H1 (cell line): ENCODE data around the gene IQCH. TPM values are rescaled to one million over a fixed set of nuclear protein-coding genes. Genes with fewer than 3 reads are reported as not detected.

Source experiments
- CTCF ChIA-PET: fragments of 300-600 bp; sonication (Branson Sonifier 250); formaldehyde crosslinking; loops from one replicate; lab custom pipeline; 2021; ENCODE audit not compliant: partially characterized antibody; lab: Charles Lee
- POLR2A ChIA-PET: fragments of 300-600 bp; sonication (Branson Sonifier 250); formaldehyde crosslinking; loops from one replicate; lab custom pipeline; 2021; ENCODE audit warnings: inconsistent platforms; ENCODE audit not compliant: partially characterized antibody; lab: Charles Lee
- DNase-seq, 2 experiments: peaks; one replicate each; pipeline versions ENCODE4 v3.0.0 to v3.0.0-alpha.2; 2010 to 2022; ENCODE audit warnings: low spot score in 2 of 2, low read depth in 1 of 2, mixed read lengths in 1 of 2
- FAIRE-seq: peaks from 2 replicates; lab custom pipeline; 2011; peaks lifted over from hg19 to GRCh38; lab: Jason Lieb, UNC
- H2AFZ ChIP-seq: 2 replicates; pipeline ENCODE4 v1.8.1; 2012; ENCODE audit warnings: low read length, inconsistent platforms
- H2AK5ac ChIP-seq: 2 replicates; pipeline ENCODE4 v1.6.1; 2013; ENCODE audit warnings: low read depth, low read length
- H2BK120ac ChIP-seq: replicated peaks from 2 replicates; pipeline ENCODE3; 2013; ENCODE audit warnings: low read depth, low read length, inconsistent platforms
- H2BK12ac ChIP-seq: 2 replicates; pipeline ENCODE4 v1.6.1; 2013; ENCODE audit warnings: low read depth, low read length
- H2BK15ac ChIP-seq: 2 replicates; pipeline ENCODE4 v1.6.1; 2013; ENCODE audit warnings: low read length
- H2BK20ac ChIP-seq: 2 replicates; pipeline ENCODE4 v1.6.1; 2013; ENCODE audit warnings: low read length
- H2BK5ac ChIP-seq: 2 replicates; pipeline ENCODE4 v1.6.1; 2013; ENCODE audit warnings: low read depth, low read length
- H3K14ac ChIP-seq: 2 replicates; pipeline ENCODE4 v1.6.1; 2013; ENCODE audit warnings: inconsistent platforms; ENCODE audit not compliant: insufficient read length
- H3K18ac ChIP-seq: 2 replicates; pipeline ENCODE4 v1.6.1; 2013; ENCODE audit warnings: low read length; ENCODE audit errors: extremely low read depth
- H3K23ac ChIP-seq: 2 replicates; pipeline ENCODE4 v1.6.1; 2013; ENCODE audit warnings: inconsistent platforms; ENCODE audit not compliant: insufficient read length
- H3K23me2 ChIP-seq: 2 replicates; pipeline ENCODE4 v1.6.1; 2013; ENCODE audit warnings: low read depth, low read length
- H3K27ac ChIP-seq: 2 replicates; pipeline ENCODE4 v1.6.1; 2011; ENCODE audit warnings: low read depth, low read length, inconsistent platforms
- H3K27me3 ChIP-seq, 4 experiments: replicated peaks in 1 of 4; 1 replicate in 1 of 4; 2 replicates in 3 of 4; pipeline versions ENCODE4 v1.6.1 to v1.8.1; 2011 to 2013; ENCODE audit warnings: low read length in 3 of 4, mild to moderate bottlenecking in 3 of 4, inconsistent platforms in 2 of 4, mixed read lengths in 2 of 4, moderate library complexity in 1 of 4; ENCODE audit not compliant: control insufficient read depth in 3 of 4, insufficient read depth in 3 of 4; ENCODE audit errors: extremely low read depth in 1 of 4
- H3K36me3 ChIP-seq, 4 experiments: 2 replicates each; pipeline versions ENCODE4 v1.6.1 to v1.8.1; 2011 to 2013; ENCODE audit warnings: mild to moderate bottlenecking in 4 of 4, low read length in 3 of 4, moderate library complexity in 2 of 4, control low read depth in 1 of 4, inconsistent platforms in 1 of 4; ENCODE audit not compliant: insufficient read depth in 4 of 4, control insufficient read depth in 2 of 4
- H3K4ac ChIP-seq: replicated peaks from 2 replicates; pipeline ENCODE3; 2013; ENCODE audit warnings: low read length, low read depth, mixed read lengths, inconsistent platforms; ENCODE audit not compliant: insufficient read length
- H3K4me1 ChIP-seq, 4 experiments: replicated peaks in 1 of 4; 1 replicate in 1 of 4; 2 replicates in 3 of 4; pipeline versions ENCODE4 v1.6.1 to v1.8.1; 2011 to 2013; ENCODE audit warnings: low read length in 3 of 4, inconsistent platforms in 2 of 4, mixed read lengths in 1 of 4; ENCODE audit not compliant: insufficient read depth in 4 of 4, control insufficient read depth in 3 of 4
- H3K4me2 ChIP-seq, 2 experiments: 2 replicates each; pipeline versions ENCODE4 v1.6.1 to v1.8.1; 2011 to 2013; ENCODE audit warnings: low read depth in 2 of 2, low read length in 2 of 2, control low read depth in 1 of 2, inconsistent platforms in 1 of 2, mild to moderate bottlenecking in 1 of 2; ENCODE audit not compliant: insufficient read depth in 1 of 2
- H3K4me3 ChIP-seq, 4 experiments: fragments of 200-600, 300-600 bp in 1 of 4; sonication (generic), shearing (Covaris generic), sonication (Bioruptor Twin) in 1 of 4; 2 replicates each; pipeline versions ENCODE4 v1.5.1 to v1.8.1; 2011 to 2016; ENCODE audit warnings: low read length in 4 of 4, low read depth in 3 of 4, control low read depth in 2 of 4, inconsistent platforms in 2 of 4, mild to moderate bottlenecking in 2 of 4, mixed read lengths in 1 of 4, moderate library complexity in 1 of 4; ENCODE audit not compliant: insufficient read depth in 2 of 4; ENCODE audit errors: extremely low read depth in 1 of 4
- H3K56ac ChIP-seq: replicated peaks from 2 replicates; pipeline ENCODE3; 2013; ENCODE audit warnings: low read depth, mild to moderate bottlenecking, mixed read lengths, low read length, inconsistent platforms; ENCODE audit not compliant: insufficient read length
- H3K79me1 ChIP-seq: 2 replicates; pipeline ENCODE4 v1.6.1; 2013; ENCODE audit warnings: low read depth, low read length, control low read depth
- H3K79me2 ChIP-seq, 2 experiments: 2 replicates each; pipeline versions ENCODE4 v1.6.1 to v1.8.1; 2012 to 2013; ENCODE audit warnings: low read length in 2 of 2, mild to moderate bottlenecking in 2 of 2, inconsistent platforms in 1 of 2; ENCODE audit not compliant: insufficient read depth in 2 of 2, control insufficient read depth in 1 of 2
- H3K9ac ChIP-seq, 4 experiments: replicated peaks in 1 of 4; 1 replicate in 1 of 4; 2 replicates in 3 of 4; pipeline versions ENCODE4 v1.6.1 to v1.8.1; 2011 to 2013; ENCODE audit warnings: low read depth in 3 of 4, low read length in 3 of 4, control low read depth in 2 of 4, mild to moderate bottlenecking in 2 of 4, moderate library complexity in 2 of 4, inconsistent platforms in 1 of 4; ENCODE audit errors: extremely low read depth in 1 of 4
- H3K9me3 ChIP-seq, 2 experiments: 2 replicates each; pipeline versions ENCODE4 v1.6.1 to v1.8.1; 2012 to 2013; ENCODE audit warnings: mild to moderate bottlenecking in 2 of 2, moderate library complexity in 2 of 2, control low read depth in 1 of 2, inconsistent platforms in 1 of 2, low read depth in 1 of 2, low read length in 1 of 2, mixed read lengths in 1 of 2; ENCODE audit not compliant: insufficient read depth in 2 of 2
- H4K20me1 ChIP-seq, 2 experiments: replicated peaks in 1 of 2; 2 replicates each; pipeline versions ENCODE3 to v1.8.1; 2011 to 2013; ENCODE audit warnings: inconsistent platforms in 2 of 2, low read length in 2 of 2, mild to moderate bottlenecking in 1 of 2; ENCODE audit not compliant: insufficient read depth in 2 of 2, control insufficient read depth in 1 of 2
- H4K5ac ChIP-seq: 2 replicates; pipeline ENCODE4 v1.6.1; 2013; ENCODE audit warnings: low read length, low read depth, mixed read lengths, inconsistent platforms; ENCODE audit not compliant: insufficient read length
- H4K8ac ChIP-seq: 2 replicates; pipeline ENCODE4 v1.8.0; 2013; ENCODE audit warnings: mild to moderate bottlenecking, moderate library complexity, low read length, inconsistent platforms; ENCODE audit not compliant: insufficient read depth; ENCODE audit errors: extremely low read depth
- H4K91ac ChIP-seq: replicated peaks from 2 replicates; pipeline ENCODE3; 2013; ENCODE audit warnings: low read length, mixed read lengths, inconsistent platforms; ENCODE audit not compliant: insufficient read length
- CHD1 ChIP-seq: IDR thresholded peaks from 2 replicates; pipeline ENCODE4 v1.6.1; 2012; ENCODE audit warnings: low read depth, low read length, improper control_type of control experiment
- CHD2 ChIP-seq: IDR thresholded peaks from 2 replicates; pipeline ENCODE4 v1.6.1; 2012; ENCODE audit warnings: low read length, improper control_type of control experiment
- CTBP2 ChIP-seq: IDR thresholded peaks from 2 replicates; pipeline ENCODE4 v1.7.0; 2011; ENCODE audit warnings: borderline replicate concordance, mild to moderate bottlenecking, moderate library complexity, mixed read lengths, low read length; ENCODE audit not compliant: insufficient read depth, insufficient read length
- GTF2F1 ChIP-seq: IDR thresholded peaks from 2 replicates; pipeline ENCODE4 v1.6.1; 2012; ENCODE audit warnings: low read depth, low read length, improper control_type of control experiment, borderline replicate concordance
- SUZ12 ChIP-seq: fragments of 200-600 bp; sonication (generic); IDR thresholded peaks from 2 replicates; pipeline ENCODE4 v1.6.1; 2012; ENCODE audit warnings: mild to moderate bottlenecking, inconsistent platforms, low read length, moderate library complexity, mixed read lengths
- WGBS, 2 experiments: shearing (Covaris generic) in 1 of 2; methylation state at CpG; one replicate each; pipeline versions ENCODE4 v1.1.6 to v1.1.7; 2013 to 2015; ENCODE audit warnings: low lambda C conversion rate in 2 of 2, mixed read lengths in 2 of 2, inconsistent platforms in 1 of 2, low coverage in 1 of 2, missing lambda C conversion rate in 1 of 2; ENCODE audit not compliant: insufficient replicate concordance in 2 of 2, insufficient coverage in 1 of 2, insufficient read length in 1 of 2; ENCODE audit errors: extremely low coverage in 1 of 2, missing lambda C conversion rate in 1 of 2; 5-methylcytosine and 5-hydroxymethylcytosine counted together
- polyA plus RNA-seq, 7 experiments: library from polyadenylated mRNA; depleted of rRNA in 3 of 7; stranded (reverse) in 5 of 7; unstranded in 2 of 7; fragments of >200 nt in 5 of 7; fragments of 200-250 nt in 2 of 7; gene quantifications; 1 replicate in 5 of 7; 2 replicates in 1 of 7; 4 replicates in 1 of 7; pipeline versions ENCODE4 v1.2.1 to v1.2.3, GENCODE V29; 2011 to 2013; ENCODE audit warnings: missing spikeins in 2 of 7, mixed read lengths in 2 of 7
- total RNA-seq: library from RNA; stranded (reverse); fragmentation: NEBNext Ultra II Directional; extraction: Animal tissue kit (Norgen Biotek cat#: 25700); gene quantifications from 2 replicates; pipeline ENCODE4 v1.2.1, GENCODE V29; 2021

The IQCH gene
- total and polyA plus RNA-seq, 2 of the 8 experiments (the other 6 are each of a cell fraction or from before 2014, with no cell fraction given): 0.60 to 1.9 TPM

DNA sequence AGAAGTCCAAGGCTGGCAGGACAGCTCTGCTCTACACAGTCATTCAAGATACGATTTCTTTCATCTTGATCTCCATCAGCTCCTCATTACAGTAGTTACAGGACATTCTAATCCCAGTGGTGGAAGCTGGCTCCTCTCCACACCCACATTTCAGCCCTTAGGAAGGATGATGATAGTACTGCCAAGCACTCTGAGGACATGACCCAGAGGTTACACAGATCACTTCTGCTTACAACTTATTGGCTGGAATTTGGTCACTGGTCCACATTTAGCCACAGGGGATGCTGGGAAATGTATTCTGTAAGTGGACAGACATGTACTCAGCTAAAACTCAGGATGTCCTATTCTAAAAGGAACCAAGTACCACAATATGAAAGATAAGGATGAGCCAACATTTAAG is 77.1 kb downstream of the IQCH start:
- no peak overlapping the region for H3K14ac ChIP-seq
- H3K4me2 ChIP-seq: no peak overlapping the region
- H3K4me3 ChIP-seq: no peak overlapping the region
- no peak overlapping the region for H3K9ac ChIP-seq
- H4K8ac ChIP-seq: no peak overlapping the region
- ChIA-PET CTCF (interaction anchor here (1.2 kb wide), 1 partner anchor 52 kb away, joined by 3 read pairs; no protein-coding TSS in a partner anchor), POLR2A (no interaction called here)
- H2BK120ac ChIP-seq: no peak overlapping the region
- 0 out of 4 replicates have a peak, but pooled peaks cover 0 to 2% of the 10 kb centered on the region in 2 experiments for H3K9me3 ChIP-seq
- no peak overlapping the region for H4K5ac ChIP-seq
- H4K91ac ChIP-seq: peak overlapping the region; percentile 25
- H2BK20ac ChIP-seq: no peak overlapping the region
- no peak overlapping the region for H3K18ac ChIP-seq
- H3K36me3 ChIP-seq: no peaks in the 10 kb centered on the region
- FAIRE-seq (no peak), DNase-seq (no peak)
- no peak overlapping the region for H2AFZ ChIP-seq
- no peak overlapping the region for H2BK15ac ChIP-seq
- TF ChIP-seq CHD1 (no peak), CTBP2 (no peak), CHD2 (no peak), GTF2F1 (no peak), SUZ12 (no peak)
- H2BK12ac ChIP-seq: no peak overlapping the region
- no peaks in the 10 kb centered on the region for H3K79me1 ChIP-seq
- no peak overlapping the region for H3K27ac ChIP-seq
- H3K4ac ChIP-seq: no peak overlapping the region
- no peak overlapping the region for H3K23ac ChIP-seq
- H3K23me2 ChIP-seq: no peaks in the 10 kb centered on the region
- no peak overlapping the region for H2AK5ac ChIP-seq
- no peak overlapping the region for H3K56ac ChIP-seq
- 100% methylated on average over 1 of the region's 1 CpG; no CpG with 5 or more reads in 1 of the 2 experiments for WGBS, 2 experiments
- no peaks in the 10 kb centered on the region for H3K79me2 ChIP-seq
- H3K27me3 ChIP-seq: no peaks in the 10 kb centered on the region
- H2BK5ac ChIP-seq: no peak overlapping the region
- no peaks in the 10 kb centered on the region for H3K4me1 ChIP-seq
- peaks cover 0 to 1% of the 10 kb centered on the region in 2 experiments for H4K20me1 ChIP-seq
